GM19397 (cell line): ENCODE measurements around the gene FRMPD2.

Experiments used
- ATAC-seq: cut with Tn5 transposase; IDR thresholded peaks from one replicate; pipeline ENCODE4 v1.9.1; 2021; ENCODE audit warnings: mild to moderate bottlenecking, moderate library complexity; ENCODE audit not compliant: unreplicated experiment

FRMPD2 gene, protein sequence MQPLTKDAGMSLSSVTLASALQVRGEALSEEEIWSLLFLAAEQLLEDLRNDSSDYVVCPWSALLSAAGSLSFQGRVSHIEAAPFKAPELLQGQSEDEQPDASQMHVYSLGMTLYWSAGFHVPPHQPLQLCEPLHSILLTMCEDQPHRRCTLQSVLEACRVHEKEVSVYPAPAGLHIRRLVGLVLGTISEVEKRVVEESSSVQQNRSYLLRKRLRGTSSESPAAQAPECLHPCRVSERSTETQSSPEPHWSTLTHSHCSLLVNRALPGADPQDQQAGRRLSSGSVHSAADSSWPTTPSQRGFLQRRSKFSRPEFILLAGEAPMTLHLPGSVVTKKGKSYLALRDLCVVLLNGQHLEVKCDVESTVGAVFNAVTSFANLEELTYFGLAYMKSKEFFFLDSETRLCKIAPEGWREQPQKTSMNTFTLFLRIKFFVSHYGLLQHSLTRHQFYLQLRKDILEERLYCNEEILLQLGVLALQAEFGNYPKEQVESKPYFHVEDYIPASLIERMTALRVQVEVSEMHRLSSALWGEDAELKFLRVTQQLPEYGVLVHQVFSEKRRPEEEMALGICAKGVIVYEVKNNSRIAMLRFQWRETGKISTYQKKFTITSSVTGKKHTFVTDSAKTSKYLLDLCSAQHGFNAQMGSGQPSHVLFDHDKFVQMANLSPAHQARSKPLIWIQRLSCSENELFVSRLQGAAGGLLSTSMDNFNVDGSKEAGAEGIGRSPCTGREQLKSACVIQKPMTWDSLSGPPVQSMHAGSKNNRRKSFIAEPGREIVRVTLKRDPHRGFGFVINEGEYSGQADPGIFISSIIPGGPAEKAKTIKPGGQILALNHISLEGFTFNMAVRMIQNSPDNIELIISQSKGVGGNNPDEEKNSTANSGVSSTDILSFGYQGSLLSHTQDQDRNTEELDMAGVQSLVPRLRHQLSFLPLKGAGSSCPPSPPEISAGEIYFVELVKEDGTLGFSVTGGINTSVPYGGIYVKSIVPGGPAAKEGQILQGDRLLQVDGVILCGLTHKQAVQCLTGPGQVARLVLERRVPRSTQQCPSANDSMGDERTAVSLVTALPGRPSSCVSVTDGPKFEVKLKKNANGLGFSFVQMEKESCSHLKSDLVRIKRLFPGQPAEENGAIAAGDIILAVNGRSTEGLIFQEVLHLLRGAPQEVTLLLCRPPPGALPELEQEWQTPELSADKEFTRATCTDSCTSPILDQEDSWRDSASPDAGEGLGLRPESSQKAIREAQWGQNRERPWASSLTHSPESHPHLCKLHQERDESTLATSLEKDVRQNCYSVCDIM (N-terminal part only)

DNA sequence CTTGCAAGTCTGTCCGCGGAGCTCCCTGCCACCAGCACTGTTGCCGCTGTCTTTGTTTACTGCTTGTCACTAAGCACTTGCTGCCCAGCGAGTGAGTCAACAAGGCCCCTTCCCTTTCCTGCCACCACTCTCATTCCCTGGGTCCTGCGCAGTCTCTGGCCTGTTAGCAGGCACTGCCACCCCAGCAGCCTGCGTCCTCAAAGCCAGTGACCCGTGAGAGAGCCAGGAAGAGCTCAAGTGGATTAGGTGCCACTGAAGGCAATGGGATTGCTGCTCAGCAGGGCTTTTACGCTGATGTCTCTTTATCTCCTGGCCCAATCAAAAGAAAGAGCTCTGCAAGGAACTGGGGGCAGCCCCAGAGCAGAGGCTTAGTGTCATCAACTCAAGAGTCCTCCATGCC lies at the start of gene FRMPD2:
Gene FRMPD2 (minus strand): TSS at position 61 of the 400 bp plus-strand sequence. CDS start 129 bp downstream, outside the sequence.
- ATAC-seq = no peak

DNA sequence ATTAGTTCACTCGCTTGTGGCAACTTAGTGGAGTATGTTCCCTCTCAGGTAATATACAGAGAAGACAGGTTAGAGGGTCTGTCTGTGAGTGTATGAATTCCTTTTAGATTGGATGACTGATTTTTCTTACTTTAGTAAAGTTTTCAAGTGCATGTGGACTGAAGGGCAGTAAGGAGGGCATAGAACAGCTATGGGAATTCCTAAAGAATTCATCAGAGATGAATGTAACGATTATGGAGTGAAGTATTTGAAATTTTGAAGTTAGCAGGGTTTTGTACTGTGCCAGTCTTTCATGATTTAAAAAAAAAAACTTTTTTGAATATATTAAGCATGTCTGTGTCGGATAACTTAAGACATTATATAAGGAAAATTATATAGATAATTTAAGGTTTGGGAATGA lies 47.5 kb upstream of the FRMPD2 start:
- ATAC-seq = no peak

DNA sequence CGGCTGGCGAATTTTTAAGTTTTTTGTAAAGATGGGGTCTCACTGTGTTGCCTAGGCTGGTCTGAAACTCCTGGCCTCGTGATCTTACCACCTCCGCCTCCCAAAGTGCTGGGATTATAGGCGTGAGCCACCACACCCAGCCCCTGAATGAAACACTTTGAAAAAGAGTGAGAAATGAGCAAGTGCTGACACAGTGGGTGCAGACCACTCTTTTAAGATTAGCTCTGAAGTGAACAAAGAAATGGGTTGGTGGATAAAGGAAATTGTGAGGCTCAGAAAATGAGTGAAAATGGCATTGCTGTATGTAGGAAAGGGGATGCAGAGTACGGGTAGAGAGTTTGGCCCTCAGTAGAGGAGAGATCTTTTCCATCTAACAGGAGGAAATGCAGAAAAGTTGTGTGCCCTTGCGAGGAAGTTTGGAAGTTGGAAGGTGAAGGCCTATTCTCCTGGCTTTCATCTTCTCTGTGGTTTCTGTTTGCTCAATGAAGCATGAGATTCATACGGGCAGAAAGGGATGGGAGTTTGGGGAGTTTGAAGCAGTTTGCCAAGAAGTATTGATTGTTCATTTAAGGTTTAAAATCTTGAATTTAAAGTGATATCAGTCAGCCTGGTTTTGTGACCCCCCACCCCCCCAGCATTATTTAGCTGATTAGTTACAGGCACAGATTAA lies 43.0 kb upstream of the FRMPD2 start:
- ATAC-seq = no peak

DNA sequence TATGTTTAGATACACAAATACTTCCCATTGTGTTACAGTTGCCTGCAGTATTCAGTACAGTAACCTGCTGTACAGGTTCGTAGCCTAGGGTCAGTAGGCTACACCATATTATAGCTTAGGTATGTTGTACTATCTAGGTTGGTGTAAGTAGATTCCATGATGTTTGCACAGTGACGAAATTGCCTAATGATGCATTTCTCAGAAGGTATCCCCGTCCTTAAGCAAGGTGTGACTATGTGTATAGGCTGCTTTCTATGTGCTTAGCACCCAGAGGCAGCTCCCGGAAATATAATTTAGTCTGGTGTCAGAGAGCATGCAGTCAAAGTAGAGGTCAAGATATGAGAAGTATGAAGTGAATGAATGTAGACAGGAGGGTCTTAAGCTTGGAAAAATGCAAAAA lies 41.7 kb upstream of the FRMPD2 start:
- ATAC-seq = no peak

DNA sequence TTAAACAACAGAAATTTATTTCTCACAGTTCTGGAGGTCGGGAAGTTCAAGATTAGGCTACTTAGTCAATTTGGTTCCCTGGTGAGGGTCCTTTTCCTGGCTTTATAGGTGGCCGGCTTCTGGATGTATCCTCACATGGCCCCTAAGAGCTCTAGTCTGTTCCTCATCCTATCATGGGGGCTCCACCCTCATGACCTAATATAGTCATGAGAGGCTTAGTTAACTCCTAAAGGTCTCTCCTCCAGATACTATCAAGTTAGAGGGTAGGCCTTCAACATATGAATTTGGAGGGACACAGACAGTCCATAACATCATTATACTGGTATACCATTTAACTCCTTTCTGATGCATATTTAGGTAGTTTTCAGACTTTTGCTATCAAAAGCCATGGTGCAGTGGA lies 39.6 kb upstream of the FRMPD2 start:
- no peak for ATAC-seq

DNA sequence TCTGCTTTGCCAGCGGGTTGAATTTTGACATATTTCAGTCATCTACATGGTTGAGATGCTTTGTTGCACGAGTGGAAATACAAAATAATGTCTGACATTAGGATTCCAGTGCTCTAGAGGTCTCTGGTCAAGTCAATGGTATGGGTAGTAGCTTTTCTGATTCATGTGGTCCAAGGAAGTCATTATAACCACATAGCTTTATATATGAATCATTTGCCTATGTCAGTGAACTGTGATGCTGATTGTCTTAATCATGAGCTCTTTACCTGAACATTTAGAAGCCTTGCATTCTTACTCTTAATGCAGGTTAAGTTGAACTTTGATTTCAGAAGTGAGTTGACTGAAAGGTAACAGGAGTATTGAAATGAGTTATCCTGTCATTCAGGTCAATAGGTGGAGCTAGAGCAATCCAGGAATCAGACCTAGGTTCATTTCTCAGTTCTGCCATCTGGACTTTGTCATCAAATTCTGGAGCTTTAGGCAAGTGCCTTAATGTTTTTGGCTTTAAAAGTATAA lies 35.3 kb upstream of the FRMPD2 start:
- ATAC-seq = no peak

DNA sequence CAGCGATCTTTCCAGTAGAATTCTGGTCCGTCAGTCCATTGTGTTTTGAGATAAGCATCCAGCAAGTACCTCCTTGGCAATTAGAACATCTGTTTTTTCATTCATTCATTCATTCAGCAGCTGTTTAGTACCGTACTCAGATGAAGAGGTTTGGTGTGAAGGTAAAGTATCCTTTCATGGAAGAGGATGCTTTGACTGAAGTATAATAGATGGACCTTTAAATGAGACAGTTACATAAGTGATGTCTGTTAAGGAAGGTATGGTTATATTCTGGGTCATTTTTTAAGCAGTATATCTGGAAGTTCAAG lies 33.2 kb upstream of the FRMPD2 start:
- ATAC-seq = no peak

DNA sequence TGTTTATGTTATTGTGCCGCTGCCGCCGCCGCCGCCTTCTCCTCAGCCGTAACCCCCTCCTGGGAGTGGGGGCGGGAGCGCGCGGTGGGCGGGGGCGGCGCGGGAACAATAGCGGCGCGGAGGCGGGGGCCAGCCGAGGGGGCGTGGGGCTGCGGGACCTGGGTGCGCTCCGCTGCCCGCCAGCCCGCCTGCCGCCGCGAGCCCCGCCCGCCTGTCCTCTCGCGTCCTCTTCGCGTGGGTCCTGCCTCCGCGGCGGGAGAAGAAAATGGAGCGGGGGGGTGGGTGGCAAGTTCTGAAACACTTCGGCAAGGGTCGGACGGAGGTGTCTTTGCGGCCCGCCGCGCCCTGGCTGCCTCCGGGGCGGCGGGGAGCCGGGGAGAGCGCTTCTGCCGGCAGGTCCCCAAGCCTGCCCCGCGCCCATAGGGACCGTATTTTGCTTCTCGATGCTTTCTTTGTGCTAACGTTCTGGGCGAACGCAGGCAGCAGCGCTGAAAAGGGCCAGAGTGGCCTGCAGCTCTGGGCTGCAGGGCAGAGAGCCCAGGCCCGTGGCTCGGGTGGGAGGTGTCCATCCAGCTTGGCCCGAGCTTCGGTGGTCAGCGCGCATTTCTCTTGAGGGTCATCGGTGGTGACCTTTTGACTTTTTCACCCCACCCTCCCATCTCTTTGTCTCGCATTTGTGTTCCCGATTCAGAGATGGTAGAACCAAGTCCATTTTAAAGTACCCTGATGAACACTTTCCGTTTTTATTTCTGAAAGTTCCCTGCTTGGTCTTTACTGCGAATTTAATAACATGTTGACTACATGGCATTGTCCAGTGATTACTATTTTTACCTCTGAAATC lies 32.6 kb upstream of the FRMPD2 start:
- peak; percentile 42 for ATAC-seq

DNA sequence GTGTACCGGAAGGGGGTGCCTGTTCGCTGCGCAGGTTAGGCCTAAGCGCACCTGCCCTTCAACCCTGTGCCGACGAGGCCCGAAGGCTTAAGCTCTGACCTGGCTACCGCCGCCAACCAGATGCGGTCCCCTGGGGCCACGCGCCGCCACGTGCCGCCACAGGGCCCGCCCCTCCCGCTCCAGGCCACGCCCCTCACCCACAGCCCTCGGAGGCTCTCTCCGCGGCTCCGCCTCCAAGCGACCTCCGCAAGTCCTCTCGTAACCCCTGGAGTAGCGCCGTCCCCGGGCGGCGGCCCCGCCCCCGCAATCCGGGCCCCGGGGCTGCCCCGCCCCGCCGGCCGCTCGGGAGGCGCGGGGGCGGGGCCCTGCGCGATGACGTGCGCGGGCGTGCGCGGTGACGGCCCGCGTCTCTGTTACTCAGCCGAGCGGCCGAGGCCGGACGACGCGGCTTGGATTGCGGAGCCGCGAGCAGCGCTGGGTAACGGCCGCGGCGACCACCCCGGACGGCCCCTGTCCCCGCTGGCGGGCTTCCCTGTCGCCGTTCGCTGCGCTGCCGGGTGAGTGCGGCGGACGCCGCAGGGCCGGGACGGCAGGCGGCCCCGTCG lies 31.9 kb upstream of the FRMPD2 start, which contains the start of gene MAPK8:
Gene MAPK8 (plus strand): TSS at position 413 of the 605 bp plus-strand sequence. CDS start 94,984 bp downstream, outside the sequence.
- peak; percentile 90 for ATAC-seq

DNA sequence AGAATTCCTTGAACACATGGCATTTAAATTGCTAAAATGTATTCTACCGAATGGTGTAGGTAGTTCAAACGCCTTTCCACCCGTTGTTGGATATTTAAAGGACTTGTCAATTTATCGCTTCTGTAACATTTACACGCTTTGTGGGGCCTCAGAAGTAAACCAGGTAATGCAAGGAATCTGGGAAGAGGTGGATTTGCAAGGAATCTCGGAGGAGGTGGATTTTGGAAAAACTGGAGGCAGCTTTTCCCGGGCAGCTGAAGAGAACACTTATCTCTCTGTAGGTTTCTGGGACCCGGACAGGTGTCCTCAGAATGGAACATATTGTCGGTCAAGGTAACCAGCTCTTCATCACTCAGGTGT lies 31.4 kb upstream of the FRMPD2 start:
- ATAC-seq = no peak

DNA sequence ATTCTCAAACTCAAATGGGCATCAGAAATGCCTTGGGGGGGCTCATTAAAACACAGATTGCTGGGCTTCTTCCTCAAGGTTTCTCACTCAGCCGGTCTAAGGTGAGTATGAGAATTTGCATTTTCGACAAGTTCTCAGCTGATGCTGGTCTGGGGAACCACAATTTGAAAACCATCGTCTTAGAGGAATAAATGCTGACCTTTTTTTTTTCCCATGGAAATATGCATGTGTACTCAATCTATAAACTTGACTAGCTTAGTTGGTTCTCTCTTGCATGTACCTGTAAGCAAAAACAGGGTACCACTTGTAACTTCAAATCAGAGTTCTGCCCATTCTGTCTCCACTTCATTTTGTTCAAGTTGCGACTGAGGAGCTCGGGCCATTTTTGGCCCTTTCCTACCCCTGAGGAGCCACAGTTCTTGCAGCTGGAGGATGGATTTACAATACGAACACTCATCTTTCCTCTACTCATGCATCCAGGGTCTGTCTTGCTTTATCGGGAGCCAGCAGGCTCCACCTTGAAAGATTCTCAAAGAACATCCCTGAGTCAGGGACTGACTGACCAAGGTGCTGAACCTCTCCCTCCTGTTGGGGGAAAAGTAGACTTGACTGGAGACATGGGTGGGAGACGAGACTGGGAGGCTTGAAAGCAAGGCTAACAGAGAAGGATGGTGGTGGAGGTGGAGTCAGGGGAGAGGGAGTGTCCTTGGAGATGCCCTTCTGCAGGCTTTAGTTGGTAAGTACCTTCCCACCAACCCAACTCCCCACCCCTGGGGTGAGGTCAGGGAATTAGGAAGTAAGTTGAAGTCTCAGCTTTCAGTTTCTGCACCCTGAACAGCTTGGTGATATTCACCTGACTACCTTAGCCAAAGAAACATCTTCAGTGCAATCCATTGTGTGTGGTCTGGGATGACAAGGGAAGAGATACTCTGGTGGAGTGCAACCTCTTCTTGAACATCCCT lies 28.3 kb upstream of the FRMPD2 start:
- ATAC-seq = no peak

DNA sequence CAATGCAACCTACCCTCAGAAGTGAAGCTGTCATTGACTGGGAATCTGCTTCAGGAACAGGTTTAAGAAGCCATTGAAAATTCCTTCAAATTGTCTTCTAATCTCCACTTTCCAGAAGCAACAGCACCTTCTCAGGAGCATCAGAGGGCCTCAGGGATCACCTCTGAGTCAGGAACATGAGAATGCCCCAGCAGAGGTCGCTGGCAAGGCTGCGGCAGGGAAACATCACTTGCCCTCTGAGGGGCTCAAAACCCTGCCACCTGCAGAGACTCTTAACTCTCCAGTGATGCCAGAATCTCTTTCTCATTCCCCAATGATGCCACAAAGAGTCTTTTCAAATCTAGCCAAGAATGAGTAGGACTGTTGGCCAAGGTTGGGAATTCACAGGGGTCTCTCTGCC lies 26.1 kb upstream of the FRMPD2 start:
- no peak for ATAC-seq

DNA sequence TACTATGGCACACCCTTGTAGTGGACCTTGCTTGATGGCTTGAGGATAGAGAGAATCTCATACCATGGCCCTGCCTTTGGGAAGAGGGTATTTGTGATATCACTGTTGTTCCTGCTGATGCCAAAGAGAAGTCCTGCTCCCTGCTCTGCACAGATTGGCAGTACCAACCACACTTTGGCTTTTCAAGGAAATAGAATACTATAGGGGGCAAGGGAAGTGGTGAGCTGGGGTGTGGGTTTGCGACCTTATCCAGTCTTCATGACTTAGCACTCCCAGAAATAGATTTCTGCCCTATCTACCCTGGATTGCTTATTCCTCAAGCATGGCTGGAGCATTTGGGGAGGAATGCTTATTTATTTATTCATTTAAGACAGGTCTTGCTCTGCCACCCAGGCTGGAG lies 25.2 kb upstream of the FRMPD2 start:
- no peak for ATAC-seq

DNA sequence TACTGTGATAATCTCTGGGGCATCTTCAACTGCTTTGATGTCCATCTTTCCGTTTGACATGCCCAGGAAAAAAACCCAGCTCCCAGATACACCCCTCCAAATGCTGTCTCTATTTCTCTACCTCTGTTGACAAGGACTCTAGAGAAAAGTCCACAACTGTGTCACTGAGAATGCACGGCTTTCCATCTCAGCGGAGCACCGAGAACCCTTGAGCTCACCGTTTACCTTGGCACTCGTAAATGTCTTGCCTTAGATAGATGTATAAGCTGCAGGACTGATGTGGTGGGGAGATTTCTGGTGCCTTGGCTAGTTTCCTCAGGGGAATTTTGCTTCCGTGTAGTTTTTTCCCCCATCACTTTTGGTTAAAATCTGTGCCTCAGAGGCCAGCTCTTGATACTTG lies 24.6 kb upstream of the FRMPD2 start:
- ATAC-seq = no peak

DNA sequence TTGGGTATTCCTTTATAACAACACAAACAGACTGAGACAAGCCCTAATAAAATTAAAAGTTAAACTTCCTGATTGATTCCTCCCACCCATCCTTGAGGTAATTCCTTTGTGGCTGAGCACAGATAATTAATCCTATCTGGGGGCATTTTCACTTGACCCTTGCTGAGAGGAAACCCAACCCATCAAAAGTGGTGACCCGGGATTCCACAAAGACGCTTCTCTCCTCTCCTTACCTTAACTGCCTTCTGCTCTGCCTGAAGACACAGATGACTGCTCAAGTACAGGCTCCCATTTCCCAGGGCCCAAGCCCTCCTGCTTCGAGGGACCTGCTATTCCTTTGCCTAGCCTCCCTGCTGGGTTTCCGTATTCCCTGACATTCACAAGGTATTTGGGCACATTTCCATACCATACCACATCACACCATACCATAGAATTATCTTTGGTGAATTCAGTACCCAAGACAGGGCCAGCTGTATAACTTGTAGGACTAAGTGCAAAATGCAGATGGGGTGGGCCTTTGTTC lies 22.1 kb upstream of the FRMPD2 start:
- no peak for ATAC-seq

DNA sequence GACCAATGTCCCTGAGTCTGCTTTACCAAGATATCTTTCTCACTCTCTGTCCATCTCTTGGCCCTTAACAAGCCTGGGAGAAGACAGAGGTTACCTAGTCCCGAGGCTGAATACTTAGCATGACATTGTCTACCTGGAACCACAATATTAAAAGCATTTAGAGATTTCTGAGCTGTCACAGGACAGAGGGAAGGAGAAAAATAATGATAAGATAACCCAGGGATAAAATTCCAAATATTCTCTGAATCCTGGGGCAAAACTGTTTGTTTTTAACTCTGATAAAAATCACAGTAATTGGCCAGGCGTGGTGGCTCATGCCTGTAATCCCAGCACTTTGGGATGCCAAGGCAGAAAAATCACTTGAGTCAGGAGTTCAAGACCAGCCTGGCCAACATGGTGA lies 19.9 kb upstream of the FRMPD2 start:
- no peak for ATAC-seq

DNA sequence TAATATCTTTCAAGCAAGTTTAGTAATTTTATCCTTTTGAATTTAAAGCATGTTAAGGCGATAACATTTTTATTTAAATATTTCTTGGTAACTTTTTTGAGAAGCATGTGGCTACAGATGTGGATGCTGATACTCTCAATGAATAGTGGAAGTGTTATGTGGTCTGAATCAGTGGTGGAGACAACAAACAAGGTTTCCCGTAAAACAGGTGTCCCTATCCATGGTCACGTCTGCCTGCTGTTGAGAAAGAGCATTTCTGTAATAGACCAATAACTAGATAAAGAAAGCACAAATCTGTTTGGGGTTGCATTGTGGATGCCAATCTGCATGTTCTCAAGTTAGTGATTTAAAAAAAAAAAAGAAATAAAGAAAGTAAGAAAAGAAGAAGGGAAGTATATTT lies 18.1 kb upstream of the FRMPD2 start:
- no peak for ATAC-seq

DNA sequence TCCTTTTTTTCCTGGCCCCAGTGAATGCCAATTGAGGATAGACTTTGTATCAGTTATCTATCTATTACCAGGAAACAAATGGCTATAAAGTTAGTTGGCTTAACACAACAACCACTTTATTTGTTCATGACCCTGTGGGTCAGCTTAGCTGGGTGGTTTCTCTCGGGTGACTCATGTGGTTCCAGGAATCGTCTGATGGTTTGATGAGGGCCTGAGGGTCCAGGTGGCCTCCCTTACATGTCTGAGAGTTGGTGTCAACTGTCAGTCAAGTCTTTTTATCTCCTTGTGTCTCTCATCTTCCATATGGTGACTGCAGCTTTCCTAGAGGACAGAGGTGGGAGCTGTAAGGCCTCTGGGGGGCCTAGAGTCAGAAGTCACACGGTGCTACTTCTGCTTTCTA lies 16.7 kb upstream of the FRMPD2 start:
- no peak for ATAC-seq
